ENCODE measurements around the gene DDX3X.

DNA sequence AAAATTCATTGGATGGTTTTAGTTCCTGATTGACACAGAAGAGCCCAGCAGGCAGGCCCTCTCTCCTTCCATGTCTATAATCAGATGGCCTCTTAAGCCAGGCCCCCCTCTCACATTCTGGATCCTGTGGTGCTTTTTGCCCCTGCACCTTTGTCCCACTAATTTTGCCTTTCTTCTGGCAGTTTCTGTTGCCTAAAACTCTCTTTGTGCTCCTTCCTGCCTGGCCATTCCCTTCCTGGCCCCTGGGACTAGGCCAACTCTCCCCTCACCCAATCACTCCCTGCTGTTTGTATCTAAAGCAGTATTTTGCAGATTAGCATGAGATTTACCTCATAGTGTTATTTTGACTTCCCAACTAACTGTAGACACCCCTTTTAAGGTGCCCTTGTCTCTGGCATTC is 42.7 kb upstream of the DDX3X start:
- TF ChIP-seq SIN3B (IDR thresholded peaks at IDR 0.05; ENCODE audit: low read length) (no peak), YY1 (IDR thresholded peaks at IDR 0.05; ENCODE audit: insufficient read depth, insufficient replicate concordance, low read depth, low read length) (no peak), CHD2 (IDR thresholded peaks at IDR 0.05; ENCODE audit: low read depth, low read length) (no peak), EZH2 (conservative IDR thresholded peaks at IDR 0.05; ENCODE audit: low read depth, low read length) (no peak), GABPB1 (CRISPR knock-in tag; IDR thresholded peaks at IDR 0.05) (no peak), RBM39 (IDR thresholded peaks at IDR 0.05; ENCODE audit: low read depth, low read length, poor library complexity, severe bottlenecking) (no peak), MXI1 (IDR thresholded peaks at IDR 0.05; ENCODE audit: borderline replicate concordance, low read depth, low read length) (no peak)
- TF ChIP-seq, protein P1, sequence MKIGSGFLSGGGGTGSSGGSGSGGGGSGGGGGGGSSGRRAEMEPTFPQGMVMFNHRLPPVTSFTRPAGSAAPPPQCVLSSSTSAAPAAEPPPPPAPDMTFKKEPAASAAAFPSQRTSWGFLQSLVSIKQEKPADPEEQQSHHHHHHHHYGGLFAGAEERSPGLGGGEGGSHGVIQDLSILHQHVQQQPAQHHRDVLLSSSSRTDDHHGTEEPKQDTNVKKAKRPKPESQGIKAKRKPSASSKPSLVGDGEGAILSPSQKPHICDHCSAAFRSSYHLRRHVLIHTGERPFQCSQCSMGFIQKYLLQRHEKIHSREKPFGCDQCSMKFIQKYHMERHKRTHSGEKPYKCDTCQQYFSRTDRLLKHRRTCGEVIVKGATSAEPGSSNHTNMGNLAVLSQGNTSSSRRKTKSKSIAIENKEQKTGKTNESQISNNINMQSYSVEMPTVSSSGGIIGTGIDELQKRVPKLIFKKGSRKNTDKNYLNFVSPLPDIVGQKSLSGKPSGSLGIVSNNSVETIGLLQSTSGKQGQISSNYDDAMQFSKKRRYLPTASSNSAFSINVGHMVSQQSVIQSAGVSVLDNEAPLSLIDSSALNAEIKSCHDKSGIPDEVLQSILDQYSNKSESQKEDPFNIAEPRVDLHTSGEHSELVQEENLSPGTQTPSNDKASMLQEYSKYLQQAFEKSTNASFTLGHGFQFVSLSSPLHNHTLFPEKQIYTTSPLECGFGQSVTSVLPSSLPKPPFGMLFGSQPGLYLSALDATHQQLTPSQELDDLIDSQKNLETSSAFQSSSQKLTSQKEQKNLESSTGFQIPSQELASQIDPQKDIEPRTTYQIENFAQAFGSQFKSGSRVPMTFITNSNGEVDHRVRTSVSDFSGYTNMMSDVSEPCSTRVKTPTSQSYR (CRISPR knock-in tag; IDR thresholded peaks at IDR 0.05; ENCODE audit: borderline replicate concordance) = no peak
- TF ChIP-seq, protein P2, sequence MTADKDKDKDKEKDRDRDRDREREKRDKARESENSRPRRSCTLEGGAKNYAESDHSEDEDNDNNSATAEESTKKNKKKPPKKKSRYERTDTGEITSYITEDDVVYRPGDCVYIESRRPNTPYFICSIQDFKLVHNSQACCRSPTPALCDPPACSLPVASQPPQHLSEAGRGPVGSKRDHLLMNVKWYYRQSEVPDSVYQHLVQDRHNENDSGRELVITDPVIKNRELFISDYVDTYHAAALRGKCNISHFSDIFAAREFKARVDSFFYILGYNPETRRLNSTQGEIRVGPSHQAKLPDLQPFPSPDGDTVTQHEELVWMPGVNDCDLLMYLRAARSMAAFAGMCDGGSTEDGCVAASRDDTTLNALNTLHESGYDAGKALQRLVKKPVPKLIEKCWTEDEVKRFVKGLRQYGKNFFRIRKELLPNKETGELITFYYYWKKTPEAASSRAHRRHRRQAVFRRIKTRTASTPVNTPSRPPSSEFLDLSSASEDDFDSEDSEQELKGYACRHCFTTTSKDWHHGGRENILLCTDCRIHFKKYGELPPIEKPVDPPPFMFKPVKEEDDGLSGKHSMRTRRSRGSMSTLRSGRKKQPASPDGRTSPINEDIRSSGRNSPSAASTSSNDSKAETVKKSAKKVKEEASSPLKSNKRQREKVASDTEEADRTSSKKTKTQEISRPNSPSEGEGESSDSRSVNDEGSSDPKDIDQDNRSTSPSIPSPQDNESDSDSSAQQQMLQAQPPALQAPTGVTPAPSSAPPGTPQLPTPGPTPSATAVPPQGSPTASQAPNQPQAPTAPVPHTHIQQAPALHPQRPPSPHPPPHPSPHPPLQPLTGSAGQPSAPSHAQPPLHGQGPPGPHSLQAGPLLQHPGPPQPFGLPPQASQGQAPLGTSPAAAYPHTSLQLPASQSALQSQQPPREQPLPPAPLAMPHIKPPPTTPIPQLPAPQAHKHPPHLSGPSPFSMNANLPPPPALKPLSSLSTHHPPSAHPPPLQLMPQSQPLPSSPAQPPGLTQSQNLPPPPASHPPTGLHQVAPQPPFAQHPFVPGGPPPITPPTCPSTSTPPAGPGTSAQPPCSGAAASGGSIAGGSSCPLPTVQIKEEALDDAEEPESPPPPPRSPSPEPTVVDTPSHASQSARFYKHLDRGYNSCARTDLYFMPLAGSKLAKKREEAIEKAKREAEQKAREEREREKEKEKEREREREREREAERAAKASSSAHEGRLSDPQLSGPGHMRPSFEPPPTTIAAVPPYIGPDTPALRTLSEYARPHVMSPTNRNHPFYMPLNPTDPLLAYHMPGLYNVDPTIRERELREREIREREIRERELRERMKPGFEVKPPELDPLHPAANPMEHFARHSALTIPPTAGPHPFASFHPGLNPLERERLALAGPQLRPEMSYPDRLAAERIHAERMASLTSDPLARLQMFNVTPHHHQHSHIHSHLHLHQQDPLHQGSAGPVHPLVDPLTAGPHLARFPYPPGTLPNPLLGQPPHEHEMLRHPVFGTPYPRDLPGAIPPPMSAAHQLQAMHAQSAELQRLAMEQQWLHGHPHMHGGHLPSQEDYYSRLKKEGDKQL (CRISPR knock-in tag; IDR thresholded peaks at IDR 0.05; ENCODE audit: low read depth) = no peak
- TF ChIP-seq, protein P3, sequence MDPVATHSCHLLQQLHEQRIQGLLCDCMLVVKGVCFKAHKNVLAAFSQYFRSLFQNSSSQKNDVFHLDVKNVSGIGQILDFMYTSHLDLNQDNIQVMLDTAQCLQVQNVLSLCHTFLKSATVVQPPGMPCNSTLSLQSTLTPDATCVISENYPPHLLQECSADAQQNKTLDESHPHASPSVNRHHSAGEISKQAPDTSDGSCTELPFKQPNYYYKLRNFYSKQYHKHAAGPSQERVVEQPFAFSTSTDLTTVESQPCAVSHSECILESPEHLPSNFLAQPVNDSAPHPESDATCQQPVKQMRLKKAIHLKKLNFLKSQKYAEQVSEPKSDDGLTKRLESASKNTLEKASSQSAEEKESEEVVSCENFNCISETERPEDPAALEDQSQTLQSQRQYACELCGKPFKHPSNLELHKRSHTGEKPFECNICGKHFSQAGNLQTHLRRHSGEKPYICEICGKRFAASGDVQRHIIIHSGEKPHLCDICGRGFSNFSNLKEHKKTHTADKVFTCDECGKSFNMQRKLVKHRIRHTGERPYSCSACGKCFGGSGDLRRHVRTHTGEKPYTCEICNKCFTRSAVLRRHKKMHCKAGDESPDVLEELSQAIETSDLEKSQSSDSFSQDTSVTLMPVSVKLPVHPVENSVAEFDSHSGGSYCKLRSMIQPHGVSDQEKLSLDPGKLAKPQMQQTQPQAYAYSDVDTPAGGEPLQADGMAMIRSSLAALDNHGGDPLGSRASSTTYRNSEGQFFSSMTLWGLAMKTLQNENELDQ (CRISPR knock-in tag; IDR thresholded peaks at IDR 0.05; ENCODE audit: borderline replicate concordance) = no peak
- TF ChIP-seq, protein P4, sequence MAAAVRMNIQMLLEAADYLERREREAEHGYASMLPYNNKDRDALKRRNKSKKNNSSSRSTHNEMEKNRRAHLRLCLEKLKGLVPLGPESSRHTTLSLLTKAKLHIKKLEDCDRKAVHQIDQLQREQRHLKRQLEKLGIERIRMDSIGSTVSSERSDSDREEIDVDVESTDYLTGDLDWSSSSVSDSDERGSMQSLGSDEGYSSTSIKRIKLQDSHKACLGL (CRISPR knock-in tag; IDR thresholded peaks at IDR 0.05) = no peak

Measured in HepG2 (cell line).